Spleen (tissue), 7 donors: ENCODE data around the gene PARD3B.

Experiments
- CTCF ChIP-seq, 11 experiments: fragments of 200-600 bp in 7 of 11; fragments of 450-650 bp in 4 of 11; sonication (generic) in 4 of 11; IDR thresholded peaks in 8 of 11; conservative IDR thresholded peaks in 3 of 11; 1 replicate in 7 of 11; 2 replicates in 4 of 11; pipeline versions ENCODE4 v1.4.0 to v1.8.0; 2016 to 2021; ENCODE audit warnings: antibody characterized with exemption in 11 of 11, inconsistent platforms in 4 of 11, mild to moderate bottlenecking in 1 of 11
- POLR2A ChIP-seq, 3 donors: fragments of 450-650 bp; IDR thresholded peaks; one replicate each; pipeline ENCODE4 v1.5.1; 2017; ENCODE audit warnings: antibody characterized with exemption in 3 of 3, mild to moderate bottlenecking in 1 of 3
- donor health status: DM: no; HTN: no; CAD: no; lungs with moderate emphysema.
- donor health status: DM: no; HTN: no; CAD: no.
- donor health status: DM: no; HTN: no; CAD: no.

GRCh38 chr2:205188239-205189138 lies 643.2 kb downstream of the PARD3B start:
- TF ChIP-seq POLR2A (IDR thresholded peaks at IDR 0.05) (no peak), CTCF (IDR thresholded peaks at IDR 0.05 in 8 of 11, conservative IDR thresholded peaks at IDR 0.05 in 3 of 11) (no peak)
